Smooth muscle cell of the coronary artery (primary cell): ENCODE data around the gene TMPRSS6. TPM values are rescaled to one million over a fixed set of nuclear protein-coding genes. Genes with fewer than 3 reads are reported as not detected.

Experiments used
- total RNA-seq: library from RNA; depleted of rRNA; stranded (reverse); fragments of >200 nt; gene quantifications from 2 replicates; pipeline ENCODE4 v1.2.3, GENCODE V29; 2014; ENCODE audit warnings: low replicate concordance

Gene TMPRSS6
- not detected in 2 replicates for total RNA-seq

GRCh38 chr22:37109242-37109917 is at the start of gene TMPRSS6:
TSS of gene TMPRSS6 (minus strand) at chr22:37109713. CDS start at chr22:37103417, 6,296 bp downstream.

GRCh38 chr22:37051391-37052385 is 57.8 kb downstream of the TMPRSS6 start, which contains the start of gene KCTD17:
TSS of gene KCTD17 (plus strand) at chr22:37051742. CDS start at chr22:37051761, 19 bp downstream.

GRCh38 chr22:37019309-37020191 is 90.0 kb downstream of the TMPRSS6 start, which contains the start of the genes MPST and TST:
TSS of gene MPST (plus strand) at chr22:37019742. CDS start at chr22:37019837, 95 bp downstream.
TSS of gene TST (minus strand) at chr22:37019447. CDS start at chr22:37018732, 715 bp downstream.

Other genes starting within 250 kb of the TMPRSS6 start
- gene NCF4, start 248.7 kb downstream of the TMPRSS6 start, total RNA-seq: not detected in 2 replicates
- 0.47 and 1.1 TPM in 2 replicates for gene CSF2RB, start 196.1 kb downstream of the TMPRSS6 start, total RNA-seq
- 10.5 and 54.4 TPM in 2 replicates for gene TST, start 90.3 kb downstream of the TMPRSS6 start, total RNA-seq
- 27.0 and 104 TPM in 2 replicates for gene MPST, start 90.0 kb downstream of the TMPRSS6 start, total RNA-seq
- gene KCTD17, start 58.0 kb downstream of the TMPRSS6 start, total RNA-seq: 32.2 and 41.8 TPM in 2 replicates
- 0.23 TPM in 1 of 2 replicates, not detected in the other for gene IL2RB, start 40.2 kb upstream of the TMPRSS6 start, total RNA-seq
- 4.3 and 12.9 TPM in 2 replicates for gene C1QTNF6, start 78.5 kb upstream of the TMPRSS6 start, total RNA-seq
- not detected in 2 replicates for gene SSTR3, start 102.8 kb upstream of the TMPRSS6 start, total RNA-seq
- gene RAC2, start 134.6 kb upstream of the TMPRSS6 start, total RNA-seq: 3.9 and 10.9 TPM in 2 replicates
- gene CYTH4, start 172.8 kb upstream of the TMPRSS6 start, total RNA-seq: 0.08 and 0.23 TPM in 2 replicates